GM21717 (cell line): ENCODE measurements around the gene NCKIPSD.

ENCODE experiments used
- ATAC-seq: cut with Tn5 transposase; IDR thresholded peaks from one replicate; pipeline ENCODE4 v1.9.1; 2021; ENCODE audit warnings: mild to moderate bottlenecking, moderate library complexity; ENCODE audit not compliant: unreplicated experiment

Gene NCKIPSD

GRCh38 chr3:48628277-48629017 lies 57.3 kb downstream of the NCKIPSD start:
- no peak for ATAC-seq

DNA sequence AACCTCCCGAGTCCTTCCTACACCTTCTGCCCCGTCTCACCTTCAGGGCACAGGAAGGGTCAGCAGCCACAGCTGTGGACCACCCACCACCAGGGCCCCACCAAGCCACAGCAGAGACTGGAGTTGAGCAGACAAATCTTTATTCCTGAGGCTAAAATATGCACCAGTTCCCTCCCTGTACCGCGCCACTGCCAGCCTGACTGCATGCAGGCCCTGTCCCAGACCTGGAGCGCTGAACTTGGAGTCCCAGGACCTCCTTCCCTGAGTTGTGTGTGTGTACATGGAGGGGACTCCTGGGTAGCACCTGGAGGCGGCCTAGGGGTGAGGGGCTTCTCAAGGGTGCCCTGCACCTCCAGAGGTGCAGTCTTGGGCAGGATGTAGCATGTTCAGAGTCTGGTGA lies 60.1 kb downstream of the NCKIPSD start:
- ATAC-seq = no peak

DNA sequence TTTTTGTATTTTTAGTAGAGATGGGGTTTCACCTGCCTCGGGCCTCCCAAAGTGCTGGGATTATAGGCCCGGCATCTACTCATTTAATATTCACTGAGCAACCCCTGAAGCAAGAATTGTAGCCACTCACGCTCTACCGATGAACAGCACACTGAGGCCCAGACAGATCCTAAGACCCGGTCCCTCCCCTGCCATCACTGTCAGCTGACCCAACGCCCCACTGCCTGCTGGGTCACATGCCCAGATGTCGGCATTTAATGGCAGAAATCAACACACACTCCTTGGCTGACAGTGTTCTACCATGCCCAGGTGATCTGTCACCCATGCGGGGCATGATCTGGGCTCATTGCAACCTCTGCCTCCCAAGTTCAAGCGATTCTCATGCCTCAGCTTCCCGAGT lies 60.9 kb downstream of the NCKIPSD start:
- no peak for ATAC-seq

DNA sequence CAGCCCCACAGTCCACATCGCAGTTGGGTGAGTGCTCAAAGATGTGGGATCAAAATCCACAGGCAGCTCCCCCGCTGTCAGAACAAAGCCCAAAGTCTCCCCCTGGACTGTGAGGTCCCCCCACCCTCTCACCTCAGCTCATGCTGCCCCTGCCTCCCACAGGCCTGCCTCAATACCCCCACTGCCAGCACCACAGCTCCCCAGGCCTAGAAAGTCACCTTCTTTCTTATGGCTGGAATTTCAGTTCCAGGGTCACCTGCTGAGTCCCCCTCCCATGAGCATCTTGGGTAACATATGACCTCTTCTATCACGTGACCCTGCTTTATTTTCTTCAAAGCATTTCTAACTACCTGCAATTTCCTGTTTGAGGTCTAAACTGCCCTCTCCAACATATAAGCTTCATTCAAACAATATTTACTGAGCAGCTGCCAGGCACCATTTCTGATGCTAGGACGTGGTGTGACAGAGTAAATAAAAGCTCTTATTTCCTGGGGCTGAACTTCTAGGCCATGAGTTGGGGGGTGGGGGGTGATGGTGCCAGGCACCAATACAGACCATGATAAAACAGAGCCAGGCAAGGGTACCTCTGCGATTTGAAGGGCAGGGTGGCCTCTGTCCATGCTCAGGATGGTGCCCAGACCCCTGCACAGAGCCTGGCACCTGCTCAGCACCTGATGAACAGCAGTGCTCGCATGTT lies 61.7 kb downstream of the NCKIPSD start:
- no peak for ATAC-seq
